ENCODE data around the gene OR8A1.

DNA sequence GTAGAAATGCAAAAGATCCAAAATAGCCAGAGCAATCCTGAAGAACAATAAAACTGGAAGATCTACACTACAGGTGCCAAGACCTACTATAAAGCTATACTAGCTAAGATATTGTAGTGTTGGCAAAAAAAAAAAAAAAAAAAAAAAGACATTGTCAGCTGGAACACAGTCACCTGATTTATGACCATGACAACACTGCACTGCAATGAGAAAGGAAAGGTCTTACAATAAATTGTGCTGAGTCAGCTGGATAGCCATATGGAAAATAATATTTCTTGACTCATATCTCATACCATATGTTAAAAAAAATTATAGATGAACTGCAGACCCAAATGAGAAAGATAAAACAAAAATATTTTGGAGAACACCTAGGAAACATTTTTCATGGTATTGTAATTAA lies 38.4 kb downstream of the OR8A1 start:
- TF ChIP-seq POLR2A (IDR thresholded peaks at IDR 0.05) = no peak
- TF ChIP-seq, protein P1, sequence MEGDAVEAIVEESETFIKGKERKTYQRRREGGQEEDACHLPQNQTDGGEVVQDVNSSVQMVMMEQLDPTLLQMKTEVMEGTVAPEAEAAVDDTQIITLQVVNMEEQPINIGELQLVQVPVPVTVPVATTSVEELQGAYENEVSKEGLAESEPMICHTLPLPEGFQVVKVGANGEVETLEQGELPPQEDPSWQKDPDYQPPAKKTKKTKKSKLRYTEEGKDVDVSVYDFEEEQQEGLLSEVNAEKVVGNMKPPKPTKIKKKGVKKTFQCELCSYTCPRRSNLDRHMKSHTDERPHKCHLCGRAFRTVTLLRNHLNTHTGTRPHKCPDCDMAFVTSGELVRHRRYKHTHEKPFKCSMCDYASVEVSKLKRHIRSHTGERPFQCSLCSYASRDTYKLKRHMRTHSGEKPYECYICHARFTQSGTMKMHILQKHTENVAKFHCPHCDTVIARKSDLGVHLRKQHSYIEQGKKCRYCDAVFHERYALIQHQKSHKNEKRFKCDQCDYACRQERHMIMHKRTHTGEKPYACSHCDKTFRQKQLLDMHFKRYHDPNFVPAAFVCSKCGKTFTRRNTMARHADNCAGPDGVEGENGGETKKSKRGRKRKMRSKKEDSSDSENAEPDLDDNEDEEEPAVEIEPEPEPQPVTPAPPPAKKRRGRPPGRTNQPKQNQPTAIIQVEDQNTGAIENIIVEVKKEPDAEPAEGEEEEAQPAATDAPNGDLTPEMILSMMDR (IDR thresholded peaks at IDR 0.05) = no peak
- TF ChIP-seq POLR2AphosphoS5 (IDR thresholded peaks at IDR 0.05) = no peak

Data from prostate gland (tissue), 2 donors.